SJCRH30 (cell line): ENCODE measurements around the gene TAGLN2. TPM values are rescaled to one million over a fixed set of nuclear protein-coding genes. Genes with fewer than 3 reads are reported as not detected.
A peak's percentile ranks its signal among the peaks of the same experiment; 100 is the strongest.

Experiments used
- DNase-seq, 2 experiments: peaks; one replicate each; pipeline ENCODE4 v3.0.0-alpha.2; 2015 to 2020
- H3K27ac ChIP-seq: fragments of 250-450 bp; sonication (Bioruptor Pico); 2 replicates; pipeline ENCODE4 v1.5.1; 2020; ENCODE audit warnings: mild to moderate bottlenecking, moderate library complexity
- H3K27me3 ChIP-seq: fragments of 250-450 bp; sonication (Bioruptor Pico); 2 replicates; pipeline ENCODE4 v1.5.1; 2020; ENCODE audit warnings: mild to moderate bottlenecking, moderate library complexity
- H3K36me3 ChIP-seq: fragments of 250-450 bp; sonication (Bioruptor Pico); 2 replicates; pipeline ENCODE4 v1.5.1; 2020; ENCODE audit warnings: mild to moderate bottlenecking, moderate library complexity
- H3K4me1 ChIP-seq: fragments of 250-450 bp; sonication (Bioruptor Pico); 2 replicates; pipeline ENCODE4 v1.5.1; 2020; ENCODE audit warnings: mild to moderate bottlenecking, moderate library complexity
- H3K4me3 ChIP-seq: fragments of 250-450 bp; sonication (Bioruptor Pico); 2 replicates; pipeline ENCODE4 v1.5.1; 2020; ENCODE audit warnings: mild to moderate bottlenecking, moderate library complexity
- H3K9me3 ChIP-seq: fragments of 250-450 bp; sonication (Bioruptor Pico); replicated peaks from 2 replicates; pipeline ENCODE4 v1.5.1; 2020; ENCODE audit warnings: mild to moderate bottlenecking, moderate library complexity
- total RNA-seq: library from RNA; depleted of rRNA; stranded (reverse); fragments of >200 nt; shearing (Covaris generic); gene quantifications from 2 replicates; pipeline ENCODE4 v1.2.3, GENCODE V29; 2014; rRNA removed

Gene TAGLN2
- total RNA-seq, 1 experiment from 2014 or later, result 82.6 TPM

DNA sequence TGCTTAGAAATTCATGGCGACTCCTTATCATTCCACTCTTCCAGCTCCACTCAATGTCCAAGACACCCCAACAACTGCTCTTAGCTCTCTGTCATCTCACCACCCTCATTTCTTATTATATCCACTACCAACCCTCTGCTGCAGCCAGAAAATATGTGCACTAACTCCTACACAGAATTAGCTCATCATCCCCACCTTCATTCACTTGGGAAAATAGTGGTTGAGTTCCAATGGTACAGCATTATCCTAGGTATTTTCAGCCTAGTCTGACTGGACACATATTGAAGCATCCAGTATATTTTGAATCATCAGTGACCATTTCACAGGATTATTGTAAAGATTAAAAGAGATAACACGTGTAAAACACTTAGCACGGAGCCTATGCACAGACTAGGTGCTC, 46.2 kb downstream of the TAGLN2 start:
- Histone ChIP-seq H3K36me3 (no peaks in the 10 kb centered on the region), H3K27ac (no peak overlapping the region), H3K27me3 (0 out of 2 replicates have a peak, but pooled peaks cover 5% of the 10 kb centered on the region), H3K4me1 (peaks cover 8% of the 10 kb centered on the region; the same call in 1 of the 2 replicates), H3K4me3 (no peak overlapping the region), H3K9me3 (no peaks in the 10 kb centered on the region; the same call in 1 of the 2 replicates)
- no peak for DNase-seq

DNA sequence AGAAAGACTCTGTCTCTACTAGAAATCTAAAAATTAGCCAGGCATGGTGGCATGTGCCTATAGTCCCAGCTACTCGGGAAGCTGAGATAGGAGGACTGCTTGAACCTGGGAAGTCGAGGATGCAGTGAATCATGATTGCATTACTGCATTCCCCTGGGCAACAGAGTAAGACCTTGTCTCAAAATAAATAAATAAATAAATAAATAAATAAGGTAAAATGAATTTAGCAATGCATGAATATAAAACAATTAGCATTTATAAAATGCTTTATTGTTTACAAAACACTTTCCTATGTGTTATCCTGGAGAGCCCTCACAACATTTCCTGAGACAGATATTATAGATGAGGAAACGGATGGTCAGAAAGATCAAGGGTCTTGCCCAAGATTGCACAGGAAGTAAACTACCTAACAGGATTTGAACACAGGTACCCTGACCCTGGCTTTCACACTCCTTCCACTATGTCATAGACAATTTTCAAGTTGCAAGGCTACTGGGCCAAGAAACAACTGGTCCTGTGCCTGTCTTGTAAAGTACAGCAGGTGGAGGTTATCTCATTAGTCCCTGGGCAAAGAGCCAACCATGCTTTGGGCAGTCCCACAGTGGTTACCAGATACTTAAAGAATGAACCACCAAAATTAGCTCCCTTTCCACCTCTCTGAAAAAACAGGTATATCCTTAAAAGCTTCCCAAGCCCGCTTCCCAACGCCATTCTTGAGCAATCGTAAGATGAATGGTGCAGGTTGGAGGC, 47.4 kb downstream of the TAGLN2 start:
- 0 out of 2 replicates have a peak, but pooled peaks cover 5% of the 10 kb centered on the region for H3K27me3 ChIP-seq
- no peak overlapping the region for H3K4me3 ChIP-seq
- H3K36me3 ChIP-seq, result no peaks in the 10 kb centered on the region
- DNase-seq, result peak; percentile 22 to 52
- H3K4me1 ChIP-seq, result peaks cover 8% of the 10 kb centered on the region; the same call in 1 of the 2 replicates
- no peak overlapping the region for H3K27ac ChIP-seq
- H3K9me3 ChIP-seq, result no peaks in the 10 kb centered on the region; the same call in 1 of the 2 replicates

DNA sequence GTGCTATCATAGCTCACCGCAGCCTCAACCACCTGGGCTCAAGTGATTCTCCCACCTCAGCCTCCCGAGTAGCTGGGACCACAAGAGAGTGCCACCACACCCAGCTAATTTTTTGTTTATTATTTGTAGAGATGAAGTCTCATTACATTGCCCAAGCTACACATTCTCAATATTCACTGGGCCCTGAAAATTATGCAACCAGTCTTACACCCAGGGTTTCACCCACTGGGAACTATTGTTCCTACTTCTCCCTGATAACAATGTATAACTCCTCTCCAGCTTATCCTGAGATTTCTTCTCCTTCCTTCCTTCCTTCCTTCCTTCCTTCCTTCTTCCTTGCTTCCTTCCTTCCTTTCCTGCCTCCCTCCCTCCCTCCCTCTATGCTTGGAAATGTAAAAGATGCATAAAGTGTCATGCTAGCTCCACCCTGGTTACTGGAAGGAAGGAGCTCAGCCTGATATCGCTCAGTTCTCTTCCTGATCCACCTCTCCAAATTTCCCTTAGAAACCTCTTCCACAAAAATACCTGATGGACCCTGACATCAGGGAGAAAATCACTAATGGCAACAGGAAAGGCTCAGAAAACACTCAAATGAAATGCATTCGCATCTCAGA, 51.7 kb downstream of the TAGLN2 start:
- no peaks in the 10 kb centered on the region for H3K9me3 ChIP-seq

DNA sequence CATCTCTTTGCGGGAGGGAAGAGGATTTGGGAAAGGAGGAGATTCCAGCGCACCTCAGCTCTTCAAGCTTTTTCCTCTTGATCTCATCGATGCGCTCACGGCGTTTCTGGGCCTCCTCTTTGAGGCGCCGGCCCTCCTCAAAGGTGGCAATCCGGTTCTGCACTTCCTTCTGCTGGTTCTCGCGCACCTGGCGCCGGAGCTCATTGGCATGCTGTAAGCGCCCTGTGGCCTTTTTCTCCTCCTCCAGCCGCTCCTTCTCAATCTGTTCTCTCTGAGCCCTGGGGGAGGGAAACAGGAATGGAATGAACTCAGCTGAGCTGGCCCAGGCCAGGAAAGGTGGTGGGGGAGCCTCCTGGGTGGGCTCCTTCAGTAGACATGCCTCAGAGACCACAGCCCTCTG, 52.4 kb downstream of the TAGLN2 start:
- no peaks in the 10 kb centered on the region for H3K4me1 ChIP-seq

More for the DNA sequence above, 51.7 kb downstream of the TAGLN2 start:
- Histone ChIP-seq H3K27ac (no peak overlapping the region), H3K36me3 (no peaks in the 10 kb centered on the region), H3K4me1 (no peaks in the 10 kb centered on the region), H3K4me3 (no peak overlapping the region), H3K27me3 (0 out of 2 replicates have a peak, but pooled peaks cover 5% of the 10 kb centered on the region)
- no peak for DNase-seq

DNA sequence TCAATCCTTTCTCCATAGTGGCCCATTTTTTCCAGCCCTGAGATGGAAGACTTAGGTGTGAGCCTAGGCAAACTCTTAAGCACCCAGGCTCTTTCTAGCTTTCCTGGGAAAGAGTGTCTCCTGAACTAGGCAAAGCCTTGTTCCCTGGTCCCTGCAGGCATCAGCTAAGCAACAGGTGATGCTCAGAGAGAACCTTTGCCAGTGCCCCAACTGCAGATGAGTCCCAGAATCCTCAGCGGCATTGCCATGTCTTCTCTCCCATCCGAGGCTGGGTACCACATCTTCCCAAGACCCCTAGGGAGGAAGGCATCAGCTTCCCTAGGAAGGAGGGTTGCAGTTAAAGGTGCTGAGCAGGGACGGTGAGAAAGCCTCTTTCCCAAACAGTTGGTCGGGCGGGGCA, 54.6 kb downstream of the TAGLN2 start:
- Histone ChIP-seq H3K27ac (no peak overlapping the region), H3K4me3 (no peak overlapping the region), H3K9me3 (no peaks in the 10 kb centered on the region), H3K36me3 (no peaks in the 10 kb centered on the region), H3K4me1 (no peaks in the 10 kb centered on the region), H3K27me3 (peaks cover 5% of the 10 kb centered on the region; the same call in 1 of the 2 replicates)
- DNase-seq, result no peak

More for the DNA sequence above, 52.4 kb downstream of the TAGLN2 start:
- DNase-seq, result no peak
- Histone ChIP-seq H3K9me3 (no peaks in the 10 kb centered on the region), H3K36me3 (no peaks in the 10 kb centered on the region), H3K27ac (no peak overlapping the region), H3K4me3 (no peak overlapping the region), H3K27me3 (0 out of 2 replicates have a peak, but pooled peaks cover 5% of the 10 kb centered on the region)

DNA sequence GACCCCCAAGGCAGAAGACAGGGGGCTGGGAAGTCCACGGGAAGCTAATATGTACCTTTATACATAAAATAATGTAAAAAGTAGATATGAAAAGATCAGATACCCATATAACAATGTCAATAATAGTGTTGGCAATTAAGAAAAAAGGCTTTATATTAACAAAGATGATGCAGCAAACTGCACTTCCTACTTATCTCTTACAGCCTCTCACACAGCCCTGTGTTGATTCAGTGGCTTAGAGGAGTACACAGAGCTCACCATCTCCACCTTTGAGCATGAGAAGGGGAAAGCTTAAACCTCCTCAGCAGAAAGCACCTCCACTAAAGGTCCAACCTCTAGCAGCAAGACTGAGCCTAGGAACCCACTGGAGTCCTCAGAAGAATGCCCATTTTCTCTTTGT, 55.7 kb downstream of the TAGLN2 start:
- H3K27me3 ChIP-seq, result peaks cover 2% of the 10 kb centered on the region; the same call in 1 of the 2 replicates
- no peaks in the 10 kb centered on the region for H3K4me1 ChIP-seq
- H3K4me3 ChIP-seq, result no peak overlapping the region
- no peak overlapping the region for H3K27ac ChIP-seq
- no peak for DNase-seq
- H3K36me3 ChIP-seq, result no peaks in the 10 kb centered on the region
- H3K9me3 ChIP-seq, result no peaks in the 10 kb centered on the region

GRCh38 chr1:159869173-159869572, 56.1 kb downstream of the TAGLN2 start:
- no peak overlapping the region for H3K27ac ChIP-seq

GRCh38 chr1:159868766-159869165, 56.5 kb downstream of the TAGLN2 start:
- H3K4me1 ChIP-seq, result no peaks in the 10 kb centered on the region
- no peaks in the 10 kb centered on the region for H3K36me3 ChIP-seq
- H3K27me3 ChIP-seq, result peaks cover 5% of the 10 kb centered on the region; the same call in 1 of the 2 replicates
- H3K9me3 ChIP-seq, result no peaks in the 10 kb centered on the region
- H3K27ac ChIP-seq, result no peak overlapping the region
- DNase-seq, result no peak
- H3K4me3 ChIP-seq, result no peak overlapping the region

More at GRCh38 chr1:159869173-159869572, 56.1 kb downstream of the TAGLN2 start:
- H3K4me1 ChIP-seq, result no peaks in the 10 kb centered on the region
- no peak for DNase-seq
- H3K4me3 ChIP-seq, result no peak overlapping the region
- peaks cover 1% of the 10 kb centered on the region; the same call in 1 of the 2 replicates for H3K27me3 ChIP-seq
- H3K9me3 ChIP-seq, result no peaks in the 10 kb centered on the region
- H3K36me3 ChIP-seq, result no peaks in the 10 kb centered on the region

Other genes with a start within 250 kb of the TAGLN2 start
- gene CRP, start 210.9 kb downstream of the TAGLN2 start, total RNA-seq, result not detected in 2 replicates
- not detected in 2 replicates for gene DUSP23, start 144.5 kb downstream of the TAGLN2 start, total RNA-seq
- gene FCRL6, start 123.1 kb downstream of the TAGLN2 start, total RNA-seq, result not detected in 2 replicates
- 0.05 TPM in 1 of 2 replicates, not detected in the other for gene SLAMF8, start 98.6 kb downstream of the TAGLN2 start, total RNA-seq
- not detected in 2 replicates for gene VSIG8, start 62.9 kb downstream of the TAGLN2 start, total RNA-seq
- gene CFAP45, start 25.3 kb downstream of the TAGLN2 start, total RNA-seq, result 0.41 and 0.42 TPM in 2 replicates
- gene IGSF9, start 20.1 kb upstream of the TAGLN2 start, total RNA-seq, result 0.06 and 0.08 TPM in 2 replicates
- gene SLAMF9, start 28.7 kb upstream of the TAGLN2 start, total RNA-seq, result not detected in 2 replicates
- 5.0 and 6.3 TPM in 2 replicates for gene PIGM, start 106.5 kb upstream of the TAGLN2 start, total RNA-seq
- 0.14 TPM in 1 of 2 replicates, not detected in the other for gene KCNJ10, start 144.7 kb upstream of the TAGLN2 start, total RNA-seq
- not detected in 2 replicates for gene KCNJ9, start 156.0 kb upstream of the TAGLN2 start, total RNA-seq
- gene IGSF8, start 173.1 kb upstream of the TAGLN2 start, total RNA-seq, result 5.4 and 6.8 TPM in 2 replicates
- gene ATP1A2, start 190.3 kb upstream of the TAGLN2 start, total RNA-seq, result 40.2 and 44.2 TPM in 2 replicates
- gene ATP1A4, start 226.1 kb upstream of the TAGLN2 start, total RNA-seq, result not detected in 2 replicates